ENCODE measurements around the gene ISG15. TPM values are rescaled to one million over a fixed set of nuclear protein-coding genes. Genes with fewer than 3 reads are reported as not detected.

The ISG15 gene
- total and polyA plus RNA-seq, 9 of the 15 experiments (the other 6 are each of a cell fraction or from before 2014, with no cell fraction given), result 0.40 to 58.3 (median 12.2) TPM

GRCh38 chr1:1004780-1005697, 8.3 kb upstream of the ISG15 start (continued):
- TF ChIP-seq ATF6 (CRISPR knock-in tag; IDR thresholded peaks at IDR 0.05) (no peak; the same call in 1 of the 2 replicates), DPF2 (IDR thresholded peaks at IDR 0.05) (peak; percentile 83), ETS1 (conservative IDR thresholded peaks at IDR 0.05; ENCODE audit: control insufficient read depth, low read depth, low read length) (no peak; the same call in 1 of the 2 replicates), CBX8 (IDR thresholded peaks at IDR 0.05; ENCODE audit: borderline replicate concordance, extremely low read depth, low read depth, low read length, poor library complexity, severe bottlenecking) (no peak), TCF3 (CRISPR knock-in tag; IDR thresholded peaks at IDR 0.05) (peak; percentile 66), MCM2 (IDR thresholded peaks at IDR 0.05; ENCODE audit: low read depth) (no peak), CBX3 (IDR thresholded peaks at IDR 0.05; ENCODE audit: borderline replicate concordance in 1 of 2, low read length in 2 of 2) (no peak), TEAD1 (CRISPR knock-in tag; IDR thresholded peaks at IDR 0.05) (peak in 1 of 2 experiments; percentile 50; a peak in 1 of 4 replicates), NR2C2 (CRISPR knock-in tag; IDR thresholded peaks at IDR 0.05) (no peak), NR2C2 (tag; IDR thresholded peaks at IDR 0.05) (peak; percentile 50; the same call in 1 of the 2 replicates), TBP (optimal IDR thresholded peaks at IDR 0.05; ENCODE audit: low read depth, low read length) (peak; percentile 22), STAG1 (CRISPR knock-in tag; IDR thresholded peaks at IDR 0.05; ENCODE audit: borderline replicate concordance) (no peak), MAX (CRISPR knock-in tag; IDR thresholded peaks at IDR 0.05) (peak; percentile 26; the same call in 1 of the 2 replicates), THAP12 (CRISPR knock-in tag; IDR thresholded peaks at IDR 0.05) (no peak), BRD4 (IDR thresholded peaks at IDR 0.05) (no peak), ZBTB5 (IDR thresholded peaks at IDR 0.05) (no peak), BDP1 (IDR thresholded peaks at IDR 0.05; ENCODE audit: insufficient read depth, insufficient read length) (no peak), KLF13 (tag; IDR thresholded peaks at IDR 0.05; ENCODE audit: borderline replicate concordance, low read depth) (0 out of 2 replicates have a peak, but pooled peaks have one; percentile 42), ZFPM2 (CRISPR knock-in tag; IDR thresholded peaks at IDR 0.05) (no peak)
